Measurements from ENCODE around the gene GPR17.

GPR17 gene

DNA sequence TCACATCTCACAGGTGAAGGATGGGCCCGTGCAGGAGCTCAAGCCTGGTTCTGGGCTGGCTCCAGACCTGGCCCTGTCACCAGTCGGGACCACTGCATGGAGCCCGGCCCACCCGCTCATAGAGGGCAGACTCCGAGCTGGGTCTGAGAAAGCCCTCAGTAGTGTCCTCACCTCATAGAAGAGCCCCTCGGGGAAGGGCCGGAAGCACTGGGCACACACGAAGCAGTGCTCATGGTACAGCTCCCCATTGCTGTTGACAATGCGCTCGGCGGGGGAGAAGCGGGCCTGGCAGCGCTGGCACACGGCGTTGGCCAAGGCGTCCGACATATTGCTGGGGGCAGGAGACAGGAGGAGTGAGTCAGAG is 11.3 kb downstream of the GPR17 start:
- no peaks in the 10 kb centered on the region for H3K27me3 ChIP-seq (replicated peaks)
- TF ChIP-seq, protein P1, sequence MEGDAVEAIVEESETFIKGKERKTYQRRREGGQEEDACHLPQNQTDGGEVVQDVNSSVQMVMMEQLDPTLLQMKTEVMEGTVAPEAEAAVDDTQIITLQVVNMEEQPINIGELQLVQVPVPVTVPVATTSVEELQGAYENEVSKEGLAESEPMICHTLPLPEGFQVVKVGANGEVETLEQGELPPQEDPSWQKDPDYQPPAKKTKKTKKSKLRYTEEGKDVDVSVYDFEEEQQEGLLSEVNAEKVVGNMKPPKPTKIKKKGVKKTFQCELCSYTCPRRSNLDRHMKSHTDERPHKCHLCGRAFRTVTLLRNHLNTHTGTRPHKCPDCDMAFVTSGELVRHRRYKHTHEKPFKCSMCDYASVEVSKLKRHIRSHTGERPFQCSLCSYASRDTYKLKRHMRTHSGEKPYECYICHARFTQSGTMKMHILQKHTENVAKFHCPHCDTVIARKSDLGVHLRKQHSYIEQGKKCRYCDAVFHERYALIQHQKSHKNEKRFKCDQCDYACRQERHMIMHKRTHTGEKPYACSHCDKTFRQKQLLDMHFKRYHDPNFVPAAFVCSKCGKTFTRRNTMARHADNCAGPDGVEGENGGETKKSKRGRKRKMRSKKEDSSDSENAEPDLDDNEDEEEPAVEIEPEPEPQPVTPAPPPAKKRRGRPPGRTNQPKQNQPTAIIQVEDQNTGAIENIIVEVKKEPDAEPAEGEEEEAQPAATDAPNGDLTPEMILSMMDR (IDR thresholded peaks at IDR 0.05; ENCODE audit: low read depth, low read length, missing control alignments), result no peak
- in situ Hi-C loops (cut with HindIII; ENCODE audit: low pct_ligation_motif_present, low sequenced_read_pairs), result no loop called here
- no peaks in the 10 kb centered on the region for H3K36me3 ChIP-seq (replicated peaks)
- DNase-seq, result no peak
- H3K4me3 ChIP-seq (ENCODE audit: low read depth, low read length), result no peak overlapping the region
- H3K27ac ChIP-seq, result no peak overlapping the region

DNA sequence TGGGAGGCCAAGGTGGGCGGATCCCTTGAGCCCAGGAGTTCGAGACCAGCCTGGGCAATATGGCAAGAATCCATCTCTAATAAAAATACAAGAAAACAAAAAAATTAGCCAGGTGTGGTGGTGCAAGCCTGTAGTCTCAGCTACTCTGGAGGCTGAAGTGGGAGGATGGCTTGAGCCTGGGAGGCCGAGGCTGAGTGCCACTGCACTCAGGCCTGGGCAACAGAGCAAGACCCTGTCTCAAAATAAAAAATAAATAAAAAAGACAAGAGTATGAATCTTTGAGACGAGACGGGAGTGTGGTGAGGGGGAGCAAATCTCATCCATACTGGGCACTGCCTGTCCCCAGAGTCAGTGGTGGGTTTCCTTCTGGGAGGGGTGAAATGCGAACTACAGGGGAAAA is 12.2 kb downstream of the GPR17 start:
- TF ChIP-seq, protein P1 (IDR thresholded peaks at IDR 0.05; ENCODE audit: low read depth, low read length, missing control alignments), result no peak
- no peaks in the 10 kb centered on the region for H3K27me3 ChIP-seq (replicated peaks)
- DNase-seq, result no peak
- in situ Hi-C loops (cut with HindIII; ENCODE audit: low pct_ligation_motif_present, low sequenced_read_pairs), result no loop called here
- H3K4me3 ChIP-seq (ENCODE audit: low read depth, low read length), result no peak overlapping the region
- no peak overlapping the region for H3K27ac ChIP-seq
- no peaks in the 10 kb centered on the region for H3K36me3 ChIP-seq (replicated peaks)

DNA sequence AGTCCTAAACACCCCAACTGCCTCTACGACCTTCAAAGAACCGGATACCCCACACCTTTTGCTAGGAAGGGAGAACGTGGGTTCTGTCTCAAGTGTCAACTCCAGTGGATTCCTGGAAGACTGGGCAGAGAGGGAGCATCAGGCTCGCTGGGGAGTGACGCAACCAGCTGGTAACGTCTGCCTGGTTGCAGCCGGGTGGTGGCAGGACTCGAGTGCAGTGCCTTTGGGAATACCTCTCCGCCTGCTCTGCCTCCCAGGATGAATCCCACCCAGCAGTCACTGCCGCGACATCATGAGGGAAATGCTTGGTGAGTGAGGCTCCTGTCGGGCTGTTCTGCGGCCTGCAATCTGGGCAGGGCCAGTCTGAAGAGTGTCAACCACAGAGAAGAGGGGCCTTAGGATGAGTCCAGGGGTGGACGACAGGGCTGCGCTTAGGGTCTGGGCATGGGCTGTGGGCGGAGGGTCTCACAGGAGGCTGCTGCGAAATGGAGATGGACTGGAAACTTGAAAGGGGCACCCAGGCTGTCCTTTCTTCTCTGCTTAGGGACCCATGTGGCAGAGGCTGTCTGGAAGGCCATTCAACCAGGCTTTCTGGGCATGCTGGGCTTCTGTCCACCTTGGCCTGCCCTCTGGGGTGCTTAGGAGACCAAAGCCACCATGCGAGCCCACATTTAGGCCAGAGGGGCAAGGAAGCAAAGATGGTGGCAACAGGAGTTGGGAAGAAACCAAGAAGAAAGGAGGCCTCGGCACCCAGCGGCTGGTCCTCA is 12.9 kb downstream of the GPR17 start:
- TF ChIP-seq, protein P1 (IDR thresholded peaks at IDR 0.05; ENCODE audit: low read depth, low read length, missing control alignments), result no peak
- in situ Hi-C loops (cut with HindIII; ENCODE audit: low pct_ligation_motif_present, low sequenced_read_pairs), result no loop called here
- Histone ChIP-seq H3K36me3 (replicated peaks) (no peaks in the 10 kb centered on the region), H3K4me3 (ENCODE audit: low read depth, low read length) (no peak overlapping the region), H3K27ac (no peak overlapping the region), H3K27me3 (replicated peaks) (no peaks in the 10 kb centered on the region)
- no peak for DNase-seq

DNA sequence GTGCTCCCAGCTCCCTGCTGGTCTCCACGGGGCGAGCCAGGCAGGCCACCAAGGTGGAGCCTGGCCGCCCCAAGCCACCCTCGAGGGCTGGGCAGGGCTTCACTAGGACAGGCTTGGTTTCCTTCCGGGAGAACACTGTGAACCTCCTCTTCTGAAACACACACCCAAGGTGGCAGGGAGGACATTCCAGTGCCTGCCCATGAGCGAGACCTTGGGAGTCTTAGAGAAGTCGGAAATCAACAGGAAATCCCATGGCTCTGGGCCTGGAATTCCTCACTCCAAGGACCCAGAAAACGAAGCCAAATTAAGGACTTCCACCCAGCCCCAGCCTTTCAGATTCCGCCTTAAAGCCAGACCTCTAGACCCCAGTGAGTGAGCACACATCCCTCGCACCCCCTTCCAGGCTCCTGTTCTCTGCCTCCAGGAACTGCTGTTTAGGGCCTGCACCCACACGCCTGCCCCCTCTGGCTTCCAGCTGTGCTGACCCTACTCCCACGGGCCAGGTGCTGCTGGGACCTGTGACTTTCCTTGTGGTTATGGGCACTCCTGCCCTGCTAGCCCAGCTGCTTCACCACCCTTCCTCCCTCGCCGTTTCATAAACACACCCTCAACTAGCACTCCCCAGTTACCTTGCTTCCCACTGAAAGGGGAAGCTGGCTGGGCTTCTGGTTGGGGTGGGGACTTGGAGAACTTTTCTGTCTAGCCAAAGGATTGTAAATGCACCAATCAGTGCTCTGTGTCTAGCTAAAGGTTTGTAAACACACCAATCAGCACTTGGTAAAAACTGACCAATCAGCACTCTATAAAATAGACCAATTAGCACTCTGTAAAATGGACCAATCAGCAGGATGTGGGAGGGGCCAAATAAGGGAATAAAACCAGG is 13.7 kb downstream of the GPR17 start:
- no peak overlapping the region for H3K4me3 ChIP-seq (ENCODE audit: low read depth, low read length)
- no peaks in the 10 kb centered on the region for H3K36me3 ChIP-seq (replicated peaks)
- no peak overlapping the region for H3K27ac ChIP-seq
- TF ChIP-seq, protein P1 (IDR thresholded peaks at IDR 0.05; ENCODE audit: low read depth, low read length, missing control alignments), result no peak
- DNase-seq, result no peak
- H3K27me3 ChIP-seq (replicated peaks), result peaks cover 2% of the 10 kb centered on the region
- in situ Hi-C loops (cut with HindIII; ENCODE audit: low pct_ligation_motif_present, low sequenced_read_pairs), result no loop called here

DNA sequence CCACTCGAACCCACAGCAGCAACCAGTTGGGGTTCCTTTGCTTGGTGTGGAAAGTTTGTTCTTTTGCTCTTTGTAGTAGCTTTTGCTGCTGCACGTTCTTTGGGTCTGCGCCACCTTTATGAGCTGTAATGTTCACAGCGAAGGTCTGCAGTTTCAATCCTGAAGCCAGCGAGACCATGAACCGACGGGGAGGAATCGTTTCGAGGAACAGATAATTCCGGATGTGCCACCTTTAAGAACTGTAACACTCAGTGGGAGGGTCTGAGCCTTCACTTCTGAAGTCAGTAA is 14.3 kb downstream of the GPR17 start:
- TF ChIP-seq, protein P1 (IDR thresholded peaks at IDR 0.05; ENCODE audit: low read depth, low read length, missing control alignments), result no peak
- Histone ChIP-seq H3K27ac (no peak overlapping the region), H3K4me3 (ENCODE audit: low read depth, low read length) (no peak overlapping the region), H3K36me3 (replicated peaks) (no peaks in the 10 kb centered on the region), H3K27me3 (replicated peaks) (peaks cover 2% of the 10 kb centered on the region)
- DNase-seq, result no peak
- in situ Hi-C loops (cut with HindIII; ENCODE audit: low pct_ligation_motif_present, low sequenced_read_pairs), result no loop called here

All from brain microvascular endothelial cell (primary cell).